K562 (cell line): ENCODE data around the gene CLIP2. TPM values are rescaled to one million over a fixed set of nuclear protein-coding genes. Genes with fewer than 3 reads are reported as not detected.

Source experiments
- ETV1 ChIP-seq: fragments of 450-650 bp; conservative IDR thresholded peaks from 2 replicates; pipeline ENCODE4 v1.6.1; 2016; ENCODE audit warnings: missing genetic modification characterization, control low read depth, low read depth, missing compliant biosample characterization
- FOXP1 ChIP-seq: sonication (generic); formaldehyde crosslinking; IDR thresholded peaks from 2 replicates; pipeline ENCODE4 v1.8.0; 2022; ENCODE audit warnings: mild to moderate bottlenecking, missing genetic modification reagents
- KDM2B ChIP-seq: fragments of 250-450 bp; sonication (Bioruptor Pico); IDR thresholded peaks from 2 replicates; pipeline ENCODE4 v1.8.0; 2021; ENCODE audit warnings: mild to moderate bottlenecking, moderate library complexity
- KDM5B ChIP-seq: fragments of 200-600 bp; sonication (generic); IDR thresholded peaks from 2 replicates; pipeline ENCODE4 v1.6.1; 2012; ENCODE audit warnings: low read depth, mild to moderate bottlenecking, moderate library complexity, low read length, control low read depth, inconsistent platforms; ENCODE audit not compliant: insufficient replicate concordance
- MTF1 ChIP-seq: fragments of 250-450 bp; sonication (Bioruptor Pico); IDR thresholded peaks from 2 replicates; pipeline ENCODE4 v1.9.0; 2021; ENCODE audit warnings: moderate library complexity, mild to moderate bottlenecking, inconsistent platforms, borderline replicate concordance
- PHF20 ChIP-seq: fragments of 450-650 bp; IDR thresholded peaks from 2 replicates; pipeline ENCODE4 v1.6.1; 2018; ENCODE audit not compliant: partially characterized antibody
- SMAD3 ChIP-seq: fragments of 450-650 bp; formaldehyde crosslinking; conservative IDR thresholded peaks from 2 replicates; pipeline ENCODE4 v1.4.0; 2020; ENCODE audit warnings: mild to moderate bottlenecking
- ZBTB7A ChIP-seq: IDR thresholded peaks from 2 replicates; pipeline ENCODE4 v1.6.1; 2011; ENCODE audit warnings: low read depth, mild to moderate bottlenecking, low read length, moderate library complexity, borderline replicate concordance; ENCODE audit not compliant: control insufficient read depth
- ZC3H4 ChIP-seq: sonication (generic); formaldehyde crosslinking; IDR thresholded peaks from 2 replicates; pipeline ENCODE4 v1.9.0; 2021; ENCODE audit warnings: missing genetic modification reagents, borderline replicate concordance
- ZFX ChIP-seq: sonication (generic); formaldehyde crosslinking; IDR thresholded peaks from 2 replicates; pipeline ENCODE4 v1.8.0; 2022; ENCODE audit warnings: mild to moderate bottlenecking, missing genetic modification reagents, moderate library complexity
- ZNF146 ChIP-seq: IDR thresholded peaks from one replicate; pipeline ENCODE4 v1.6.1; 2018; ENCODE audit warnings: missing compliant biosample characterization; ENCODE audit not compliant: unreplicated experiment
- polyA plus RNA-seq, 8 experiments: library from polyadenylated mRNA; depleted of rRNA in 4 of 8; stranded (reverse) in 5 of 8; unstranded in 3 of 8; fragments of >200 nt; fragmentation: Nextera tagmentation in 2 of 8; fragmentation: Illumina TruSeq in 1 of 8; extraction: Ambion mirVana in 2 of 8; extraction: Trizol in 1 of 8; gene quantifications; 2 replicates each; pipeline versions ENCODE4 v1.2.1 to v1.2.3, GENCODE V29; 2011 to 2014; ENCODE audit warnings: inconsistent platforms in 1 of 8, missing spikeins in 1 of 8
- total RNA-seq, 7 experiments: library from RNA; depleted of rRNA in 6 of 7; stranded (reverse); fragments of >200 nt in 6 of 7; fragmentation: Illumina TruSeq in 2 of 7; extraction: Trizol in 2 of 7; gene quantifications; 2 replicates each; pipeline versions ENCODE4 v1.2.1 to v1.2.3, GENCODE V29; 2011 to 2021; ENCODE audit warnings: low replicate concordance in 1 of 7
- TF ChIP-seq, protein P1 (sequence below): fragments of 200-600 bp; sonication (generic); IDR thresholded peaks from one replicate; pipeline ENCODE4 v1.6.1; 2012; ENCODE audit warnings: mild to moderate bottlenecking, low read depth, low read length, inconsistent platforms
- TF ChIP-seq, protein P2 (sequence below): fragments of 250-450 bp; sonication (Bioruptor Pico); IDR thresholded peaks from 2 replicates; pipeline ENCODE4 v1.9.0; 2021; ENCODE audit warnings: mild to moderate bottlenecking
- TF ChIP-seq, protein P3 (sequence below): fragments of 450-650 bp; formaldehyde crosslinking; conservative IDR thresholded peaks from 2 replicates; pipeline ENCODE4 v1.4.0; 2022; ENCODE audit warnings: mild to moderate bottlenecking, missing genetic modification characterization

The CLIP2 gene
- total and polyA plus RNA-seq, 9 of the 15 experiments (the other 6 are each of a cell fraction or from before 2014, with no cell fraction given): 0.07 to 5.4 (median 2.1) TPM

DNA sequence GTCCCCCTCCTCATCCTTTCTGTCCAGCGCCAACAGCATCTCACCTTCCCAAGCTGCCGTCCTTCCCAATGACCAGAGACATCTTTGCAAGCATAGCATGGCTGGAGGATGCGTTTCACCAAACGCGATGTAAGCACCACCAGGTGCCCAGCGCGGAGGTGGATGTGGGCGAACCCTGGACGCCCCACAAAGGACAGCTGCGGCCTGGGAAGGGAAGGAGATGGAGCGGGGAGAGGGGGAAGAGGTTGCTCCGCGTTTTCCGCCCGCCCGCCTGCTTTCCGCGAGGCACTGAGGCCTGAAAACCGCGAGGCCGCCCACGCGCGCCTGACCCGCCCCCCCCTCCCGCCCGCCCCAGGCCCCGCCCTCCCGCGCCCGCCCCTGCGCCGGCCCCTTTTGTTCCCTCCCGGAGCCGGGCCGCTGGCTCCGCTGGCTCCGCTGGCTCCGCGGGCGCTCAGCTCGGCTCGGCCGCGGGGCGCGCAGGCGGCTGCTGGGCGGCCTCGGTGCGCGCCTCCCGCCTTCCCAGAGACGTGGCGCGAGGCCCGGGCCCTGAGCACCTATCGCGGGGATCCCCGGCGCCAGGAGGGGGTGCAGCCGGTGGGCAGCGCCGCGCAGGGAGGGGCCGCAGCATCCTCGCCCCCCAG, at the start of gene CLIP2 (continued):
- TF ChIP-seq, protein P1, sequence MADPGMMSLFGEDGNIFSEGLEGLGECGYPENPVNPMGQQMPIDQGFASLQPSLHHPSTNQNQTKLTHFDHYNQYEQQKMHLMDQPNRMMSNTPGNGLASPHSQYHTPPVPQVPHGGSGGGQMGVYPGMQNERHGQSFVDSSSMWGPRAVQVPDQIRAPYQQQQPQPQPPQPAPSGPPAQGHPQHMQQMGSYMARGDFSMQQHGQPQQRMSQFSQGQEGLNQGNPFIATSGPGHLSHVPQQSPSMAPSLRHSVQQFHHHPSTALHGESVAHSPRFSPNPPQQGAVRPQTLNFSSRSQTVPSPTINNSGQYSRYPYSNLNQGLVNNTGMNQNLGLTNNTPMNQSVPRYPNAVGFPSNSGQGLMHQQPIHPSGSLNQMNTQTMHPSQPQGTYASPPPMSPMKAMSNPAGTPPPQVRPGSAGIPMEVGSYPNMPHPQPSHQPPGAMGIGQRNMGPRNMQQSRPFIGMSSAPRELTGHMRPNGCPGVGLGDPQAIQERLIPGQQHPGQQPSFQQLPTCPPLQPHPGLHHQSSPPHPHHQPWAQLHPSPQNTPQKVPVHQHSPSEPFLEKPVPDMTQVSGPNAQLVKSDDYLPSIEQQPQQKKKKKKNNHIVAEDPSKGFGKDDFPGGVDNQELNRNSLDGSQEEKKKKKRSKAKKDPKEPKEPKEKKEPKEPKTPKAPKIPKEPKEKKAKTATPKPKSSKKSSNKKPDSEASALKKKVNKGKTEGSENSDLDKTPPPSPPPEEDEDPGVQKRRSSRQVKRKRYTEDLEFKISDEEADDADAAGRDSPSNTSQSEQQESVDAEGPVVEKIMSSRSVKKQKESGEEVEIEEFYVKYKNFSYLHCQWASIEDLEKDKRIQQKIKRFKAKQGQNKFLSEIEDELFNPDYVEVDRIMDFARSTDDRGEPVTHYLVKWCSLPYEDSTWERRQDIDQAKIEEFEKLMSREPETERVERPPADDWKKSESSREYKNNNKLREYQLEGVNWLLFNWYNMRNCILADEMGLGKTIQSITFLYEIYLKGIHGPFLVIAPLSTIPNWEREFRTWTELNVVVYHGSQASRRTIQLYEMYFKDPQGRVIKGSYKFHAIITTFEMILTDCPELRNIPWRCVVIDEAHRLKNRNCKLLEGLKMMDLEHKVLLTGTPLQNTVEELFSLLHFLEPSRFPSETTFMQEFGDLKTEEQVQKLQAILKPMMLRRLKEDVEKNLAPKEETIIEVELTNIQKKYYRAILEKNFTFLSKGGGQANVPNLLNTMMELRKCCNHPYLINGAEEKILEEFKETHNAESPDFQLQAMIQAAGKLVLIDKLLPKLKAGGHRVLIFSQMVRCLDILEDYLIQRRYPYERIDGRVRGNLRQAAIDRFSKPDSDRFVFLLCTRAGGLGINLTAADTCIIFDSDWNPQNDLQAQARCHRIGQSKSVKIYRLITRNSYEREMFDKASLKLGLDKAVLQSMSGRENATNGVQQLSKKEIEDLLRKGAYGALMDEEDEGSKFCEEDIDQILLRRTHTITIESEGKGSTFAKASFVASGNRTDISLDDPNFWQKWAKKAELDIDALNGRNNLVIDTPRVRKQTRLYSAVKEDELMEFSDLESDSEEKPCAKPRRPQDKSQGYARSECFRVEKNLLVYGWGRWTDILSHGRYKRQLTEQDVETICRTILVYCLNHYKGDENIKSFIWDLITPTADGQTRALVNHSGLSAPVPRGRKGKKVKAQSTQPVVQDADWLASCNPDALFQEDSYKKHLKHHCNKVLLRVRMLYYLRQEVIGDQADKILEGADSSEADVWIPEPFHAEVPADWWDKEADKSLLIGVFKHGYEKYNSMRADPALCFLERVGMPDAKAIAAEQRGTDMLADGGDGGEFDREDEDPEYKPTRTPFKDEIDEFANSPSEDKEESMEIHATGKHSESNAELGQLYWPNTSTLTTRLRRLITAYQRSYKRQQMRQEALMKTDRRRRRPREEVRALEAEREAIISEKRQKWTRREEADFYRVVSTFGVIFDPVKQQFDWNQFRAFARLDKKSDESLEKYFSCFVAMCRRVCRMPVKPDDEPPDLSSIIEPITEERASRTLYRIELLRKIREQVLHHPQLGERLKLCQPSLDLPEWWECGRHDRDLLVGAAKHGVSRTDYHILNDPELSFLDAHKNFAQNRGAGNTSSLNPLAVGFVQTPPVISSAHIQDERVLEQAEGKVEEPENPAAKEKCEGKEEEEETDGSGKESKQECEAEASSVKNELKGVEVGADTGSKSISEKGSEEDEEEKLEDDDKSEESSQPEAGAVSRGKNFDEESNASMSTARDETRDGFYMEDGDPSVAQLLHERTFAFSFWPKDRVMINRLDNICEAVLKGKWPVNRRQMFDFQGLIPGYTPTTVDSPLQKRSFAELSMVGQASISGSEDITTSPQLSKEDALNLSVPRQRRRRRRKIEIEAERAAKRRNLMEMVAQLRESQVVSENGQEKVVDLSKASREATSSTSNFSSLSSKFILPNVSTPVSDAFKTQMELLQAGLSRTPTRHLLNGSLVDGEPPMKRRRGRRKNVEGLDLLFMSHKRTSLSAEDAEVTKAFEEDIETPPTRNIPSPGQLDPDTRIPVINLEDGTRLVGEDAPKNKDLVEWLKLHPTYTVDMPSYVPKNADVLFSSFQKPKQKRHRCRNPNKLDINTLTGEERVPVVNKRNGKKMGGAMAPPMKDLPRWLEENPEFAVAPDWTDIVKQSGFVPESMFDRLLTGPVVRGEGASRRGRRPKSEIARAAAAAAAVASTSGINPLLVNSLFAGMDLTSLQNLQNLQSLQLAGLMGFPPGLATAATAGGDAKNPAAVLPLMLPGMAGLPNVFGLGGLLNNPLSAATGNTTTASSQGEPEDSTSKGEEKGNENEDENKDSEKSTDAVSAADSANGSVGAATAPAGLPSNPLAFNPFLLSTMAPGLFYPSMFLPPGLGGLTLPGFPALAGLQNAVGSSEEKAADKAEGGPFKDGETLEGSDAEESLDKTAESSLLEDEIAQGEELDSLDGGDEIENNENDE: no peak
- TF ChIP-seq KDM2B (CRISPR knock-in tag) (peak; percentile 93; the same call in 1 of the 2 replicates), MTF1 (CRISPR knock-in tag) (no peak), SMAD3 (CRISPR knock-in tag) (peak; percentile 39; the same call in 1 of the 2 replicates), KDM5B (peak; percentile 65), ZNF146 (CRISPR knock-in tag) (no peak), ZC3H4 (CRISPR knock-in tag) (peak; percentile 75; the same call in 1 of the 2 replicates), ZBTB7A (peak; percentile 56; the same call in 1 of the 2 replicates), PHF20 (peak; percentile 9), FOXP1 (CRISPR knock-in tag) (0 out of 2 replicates have a peak, but pooled peaks have one; percentile 20), ETV1 (tag) (no peak), ZFX (CRISPR knock-in tag) (peak; percentile 45; the same call in 1 of the 2 replicates)
- TF ChIP-seq, protein P2, sequence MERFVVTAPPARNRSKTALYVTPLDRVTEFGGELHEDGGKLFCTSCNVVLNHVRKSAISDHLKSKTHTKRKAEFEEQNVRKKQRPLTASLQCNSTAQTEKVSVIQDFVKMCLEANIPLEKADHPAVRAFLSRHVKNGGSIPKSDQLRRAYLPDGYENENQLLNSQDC (CRISPR knock-in tag): no peak
- TF ChIP-seq, protein P3, sequence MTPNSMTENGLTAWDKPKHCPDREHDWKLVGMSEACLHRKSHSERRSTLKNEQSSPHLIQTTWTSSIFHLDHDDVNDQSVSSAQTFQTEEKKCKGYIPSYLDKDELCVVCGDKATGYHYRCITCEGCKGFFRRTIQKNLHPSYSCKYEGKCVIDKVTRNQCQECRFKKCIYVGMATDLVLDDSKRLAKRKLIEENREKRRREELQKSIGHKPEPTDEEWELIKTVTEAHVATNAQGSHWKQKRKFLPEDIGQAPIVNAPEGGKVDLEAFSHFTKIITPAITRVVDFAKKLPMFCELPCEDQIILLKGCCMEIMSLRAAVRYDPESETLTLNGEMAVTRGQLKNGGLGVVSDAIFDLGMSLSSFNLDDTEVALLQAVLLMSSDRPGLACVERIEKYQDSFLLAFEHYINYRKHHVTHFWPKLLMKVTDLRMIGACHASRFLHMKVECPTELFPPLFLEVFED (CRISPR knock-in tag): peak; percentile 71; the same call in 1 of the 2 replicates
